Body of pancreas (tissue), 4 donors: Measurements from ENCODE around the gene TNFSF8.

Experiments used
- CTCF ChIP-seq, 7 experiments: fragments of 450-650 bp in 4 of 7; fragments of 200-600 bp in 3 of 7; sonication (generic) in 3 of 7; IDR thresholded peaks; one replicate each; pipeline ENCODE4 v1.5.1; 2016 to 2019; ENCODE audit warnings: antibody characterized with exemption in 7 of 7
- POLR2A ChIP-seq, 3 donors: fragments of 450-650 bp; IDR thresholded peaks; one replicate each; pipeline ENCODE4 v1.6.1; 2016; ENCODE audit warnings: antibody characterized with exemption in 3 of 3, mild to moderate bottlenecking in 2 of 3

GRCh38 chr9:114973216-114973615, 42.8 kb upstream of the TNFSF8 start:
- TF ChIP-seq POLR2A (IDR thresholded peaks at IDR 0.05) (no peak), CTCF (IDR thresholded peaks at IDR 0.05) (no peak)
